ENCODE data around the gene HLA-DOB. TPM values are rescaled to one million over a fixed set of nuclear protein-coding genes. Genes with fewer than 3 reads are reported as not detected.

Gene HLA-DOB
- total RNA-seq, 2 experiments from 2014 or later, result 1.3 to 1.7 TPM

DNA sequence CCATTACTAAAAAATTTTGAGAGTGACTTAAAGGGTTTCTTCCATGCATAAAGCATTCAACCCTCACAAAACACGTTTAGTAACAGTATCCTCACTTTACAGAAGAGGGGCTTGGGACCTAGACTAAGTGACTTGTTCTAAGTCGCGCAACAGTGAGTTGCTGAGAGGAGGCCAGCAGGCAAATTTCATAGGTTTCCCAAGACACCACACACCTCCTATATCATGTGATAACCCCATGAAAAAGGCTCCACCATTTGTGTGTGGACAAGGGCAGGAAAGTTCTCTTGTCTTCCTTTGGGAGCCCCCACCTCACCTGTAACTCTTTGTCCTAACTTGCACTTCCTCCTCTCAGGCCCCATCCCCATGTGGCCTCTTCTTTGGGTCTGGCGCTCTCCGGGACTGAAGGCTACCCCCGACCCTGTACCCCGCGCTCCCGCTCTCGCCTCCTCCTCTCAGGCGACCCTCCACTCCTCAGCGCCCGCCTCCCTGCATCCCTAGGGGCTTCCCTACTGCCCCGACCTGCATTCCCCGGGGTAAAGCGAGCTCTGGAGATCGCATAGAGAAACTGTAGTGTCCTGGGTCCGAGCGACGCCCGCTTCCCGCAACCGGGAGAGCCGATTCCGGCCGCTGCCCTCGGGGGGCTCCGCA, 26.7 kb upstream of the HLA-DOB start:
- Mint-ChIP-seq H3K36me3 (peaks cover 82% of the 10 kb centered on the region), H3K4me1 (ENCODE audit: low read depth) (peaks cover 60% of the 10 kb centered on the region), H3K9me3 (no peaks in the 10 kb centered on the region), H3K27ac (peak overlapping the region; percentile 100), H3K27me3 (no peaks in the 10 kb centered on the region), H3K4me3 (peak overlapping the region; percentile 97)
- ChIA-PET CTCF (interaction anchor here (1.1 to 11.9 kb wide), 2 partner anchors 19 to 128 kb away, joined by 3 to 917 read pairs; partner anchors contain the start of genes PSMB9 and TAP1), POLR2A (interaction anchor here (8.2 to 9.8 kb wide), 2 partner anchors 13 to 128 kb away, joined by 133 to 313 read pairs; partner anchors contain the start of genes BRD2, PSMB9 and TAP1)
- DNase-seq, result no peak
- intact Hi-C loops (cut with micrococcal nuclease), result loop anchor here (5.0 kb wide), 3 partner anchors 364 to 1106 kb away; partner anchors contain the start of genes CLIC1, CUTA and RING1

DNA sequence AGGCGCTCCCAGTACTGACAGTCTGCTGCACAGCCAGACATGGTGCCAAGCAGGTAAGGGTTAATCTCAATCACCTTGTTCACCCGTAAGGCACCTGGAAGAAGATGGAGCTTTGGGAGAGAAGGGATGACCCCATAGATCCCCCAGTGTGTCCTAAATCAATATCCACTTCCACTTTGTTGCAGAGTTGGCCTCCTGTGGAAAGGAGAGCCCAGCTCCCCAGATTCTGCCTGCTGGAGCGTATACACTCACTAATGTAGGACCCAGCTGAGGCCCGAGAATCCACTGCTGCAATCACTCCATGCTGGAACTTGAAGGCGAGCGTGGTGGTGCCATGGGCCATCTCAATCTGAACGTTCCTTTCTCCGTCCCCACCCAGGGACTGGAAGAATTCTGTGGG, 25.9 kb upstream of the HLA-DOB start:
- Mint-ChIP-seq H3K9me3 (no peaks in the 10 kb centered on the region), H3K4me1 (ENCODE audit: low read depth) (peaks cover 52% of the 10 kb centered on the region), H3K4me3 (peak overlapping the region; percentile 97), H3K36me3 (peaks cover 74% of the 10 kb centered on the region), H3K27me3 (no peaks in the 10 kb centered on the region), H3K27ac (peak overlapping the region; percentile 100)
- POLR2A ChIA-PET, result interaction anchor here (8.2 to 9.8 kb wide), 2 partner anchors 14 to 129 kb away, joined by 133 to 313 read pairs; partner anchors contain the start of genes BRD2, PSMB9 and TAP1
- no peak for DNase-seq
- intact Hi-C loops (cut with micrococcal nuclease), result loop anchor here (5.0 kb wide), 3 partner anchors 365 to 1105 kb away; partner anchors contain the start of genes CLIC1, CUTA and RING1
- CTCF ChIA-PET, result interaction anchor here (1.2 to 11.9 kb wide), 4 partner anchors 8 to 142 kb away, joined by 3 to 917 read pairs (median 8); partner anchors contain the start of genes PSMB9 and TAP1

DNA sequence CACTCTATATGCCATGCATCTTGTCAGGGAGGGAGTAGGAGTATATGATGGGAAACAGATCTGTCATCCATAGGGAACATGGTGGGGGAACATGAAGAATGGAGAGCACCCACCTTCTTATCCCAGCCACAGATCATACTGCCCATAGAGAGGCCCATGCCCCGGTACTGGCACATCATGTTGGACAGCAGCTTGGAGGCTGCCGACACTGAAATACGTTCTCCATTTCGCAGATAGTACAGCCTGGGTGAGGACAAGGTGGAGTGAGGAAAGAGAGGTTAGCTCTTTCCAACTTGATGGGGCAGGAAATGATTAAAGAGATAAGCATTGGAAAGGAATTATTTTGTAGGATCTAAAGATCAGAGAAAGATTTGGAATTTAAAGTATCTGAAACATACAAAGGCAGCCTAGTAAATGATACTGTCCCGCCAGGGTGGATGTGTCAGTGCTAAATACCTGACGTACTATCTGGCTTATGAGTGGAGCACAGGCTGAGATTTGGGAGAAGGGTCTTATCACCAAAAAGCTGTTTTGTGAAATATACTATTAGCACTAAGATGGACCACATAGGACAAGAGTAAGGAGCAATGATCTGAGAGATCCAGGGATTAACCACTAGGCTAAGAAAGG, 25.3 kb upstream of the HLA-DOB start:
- ChIA-PET CTCF (interaction anchor here (1.2 to 11.9 kb wide), 4 partner anchors 9 to 142 kb away, joined by 3 to 917 read pairs (median 8); partner anchors contain the start of genes PSMB9 and TAP1), POLR2A (interaction anchor here (8.2 to 9.8 kb wide), 2 partner anchors 14 to 130 kb away, joined by 133 to 313 read pairs; partner anchors contain the start of genes BRD2, PSMB9 and TAP1)
- no peaks in the 10 kb centered on the region for H3K9me3 Mint-ChIP-seq
- H3K36me3 Mint-ChIP-seq, result peaks cover 74% of the 10 kb centered on the region
- no peak for DNase-seq
- peaks cover 48% of the 10 kb centered on the region for H3K4me1 Mint-ChIP-seq (ENCODE audit: low read depth)
- peak overlapping the region; percentile 100 for H3K27ac Mint-ChIP-seq
- no peaks in the 10 kb centered on the region for H3K27me3 Mint-ChIP-seq
- peak overlapping the region; percentile 97 for H3K4me3 Mint-ChIP-seq
- intact Hi-C loops (cut with micrococcal nuclease), result loop anchor here (5.0 kb wide), 3 partner anchors 365 to 1105 kb away; partner anchors contain the start of genes CLIC1, CUTA and RING1

DNA sequence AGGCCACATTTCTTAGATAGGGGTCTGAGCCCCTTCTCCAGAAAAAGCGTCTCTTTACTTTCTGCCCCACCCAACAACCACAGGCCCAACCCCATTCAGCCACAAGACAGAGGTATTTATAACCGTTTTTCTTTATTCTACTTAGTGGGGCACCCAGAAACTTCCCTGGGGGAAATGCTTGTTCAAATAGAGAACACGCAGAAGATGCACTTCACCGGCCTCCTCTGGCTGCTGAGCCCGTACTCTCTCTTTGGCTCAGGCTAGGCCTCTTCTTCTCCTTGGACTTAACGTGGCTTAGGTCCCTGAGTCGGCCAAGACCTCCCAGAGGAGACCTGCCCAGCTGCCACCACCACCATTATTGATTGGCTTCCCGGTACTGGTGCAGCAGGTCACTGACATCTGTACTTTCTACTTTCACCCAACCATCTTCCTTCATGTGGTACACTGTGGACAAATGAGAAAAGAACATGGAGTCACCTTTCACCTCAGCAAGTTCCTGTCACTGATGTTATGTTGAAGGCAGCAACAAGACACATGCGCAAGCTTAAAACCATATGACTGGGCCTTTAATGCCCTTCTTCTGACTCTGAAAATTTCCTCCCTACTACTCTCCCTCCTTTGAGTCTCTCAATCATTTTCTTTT, 23.9 kb upstream of the HLA-DOB start:
- peaks cover 54% of the 10 kb centered on the region for H3K4me1 Mint-ChIP-seq (ENCODE audit: low read depth)
- no peaks in the 10 kb centered on the region for H3K9me3 Mint-ChIP-seq
- ChIA-PET POLR2A (interaction anchor here (8.2 to 9.8 kb wide), 2 partner anchors 16 to 131 kb away, joined by 133 to 313 read pairs; partner anchors contain the start of genes BRD2, PSMB9 and TAP1), CTCF (interaction anchor here (0.7 to 11.9 kb wide), 6 partner anchors 10 to 439 kb away, joined by 3 to 917 read pairs (median 5); partner anchors contain the start of genes PSMB9 and TAP1)
- peak overlapping the region; percentile 100 for H3K27ac Mint-ChIP-seq
- intact Hi-C loops (cut with micrococcal nuclease), result loop anchor here (5.0 kb wide), 3 partner anchors 367 to 1103 kb away; partner anchors contain the start of genes CLIC1, CUTA and RING1
- peaks cover 74% of the 10 kb centered on the region for H3K36me3 Mint-ChIP-seq
- peak; percentile 72 for DNase-seq
- no peaks in the 10 kb centered on the region for H3K27me3 Mint-ChIP-seq
- H3K4me3 Mint-ChIP-seq, result peak overlapping the region; percentile 97

DNA sequence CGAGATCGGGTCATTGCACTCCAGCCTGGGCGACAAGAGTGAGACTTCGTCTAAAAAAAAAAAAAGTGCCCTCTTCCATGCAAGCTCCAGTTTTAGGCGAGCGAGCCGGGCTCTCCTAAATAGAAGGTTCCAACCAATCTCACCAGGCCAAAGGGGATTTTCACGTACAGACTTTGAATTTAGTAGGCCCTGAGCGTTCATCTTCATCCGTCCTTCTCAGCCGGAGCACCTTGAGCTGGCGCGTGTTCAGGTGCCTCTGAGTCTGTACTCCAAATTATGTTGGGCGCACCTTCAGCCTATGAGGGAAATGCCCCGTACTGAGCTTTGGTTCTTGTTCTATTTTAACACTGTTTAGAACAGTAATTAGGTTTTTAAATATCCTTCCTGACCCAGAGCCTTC, 22.6 kb upstream of the HLA-DOB start:
- Mint-ChIP-seq H3K9me3 (no peaks in the 10 kb centered on the region), H3K27ac (peak overlapping the region; percentile 54), H3K27me3 (no peaks in the 10 kb centered on the region), H3K36me3 (peaks cover 75% of the 10 kb centered on the region), H3K4me3 (no peak overlapping the region), H3K4me1 (ENCODE audit: low read depth) (peaks cover 66% of the 10 kb centered on the region)
- no peak for DNase-seq
- CTCF ChIA-PET, result interaction anchor here (0.8 to 11.9 kb wide), 25 partner anchors 11 to 432 kb away, joined by 3 to 917 read pairs (median 10); partner anchors contain the start of genes BRD2, HLA-DMA, PSMB9 and RPS18
- POLR2A ChIA-PET, result interaction anchor here (1.3 to 9.8 kb wide), 7 partner anchors 7 to 439 kb away, joined by 3 to 313 read pairs (median 9); partner anchors contain the start of genes PSMB9 and TAP1
- intact Hi-C loops (cut with micrococcal nuclease), result no loop called here

DNA sequence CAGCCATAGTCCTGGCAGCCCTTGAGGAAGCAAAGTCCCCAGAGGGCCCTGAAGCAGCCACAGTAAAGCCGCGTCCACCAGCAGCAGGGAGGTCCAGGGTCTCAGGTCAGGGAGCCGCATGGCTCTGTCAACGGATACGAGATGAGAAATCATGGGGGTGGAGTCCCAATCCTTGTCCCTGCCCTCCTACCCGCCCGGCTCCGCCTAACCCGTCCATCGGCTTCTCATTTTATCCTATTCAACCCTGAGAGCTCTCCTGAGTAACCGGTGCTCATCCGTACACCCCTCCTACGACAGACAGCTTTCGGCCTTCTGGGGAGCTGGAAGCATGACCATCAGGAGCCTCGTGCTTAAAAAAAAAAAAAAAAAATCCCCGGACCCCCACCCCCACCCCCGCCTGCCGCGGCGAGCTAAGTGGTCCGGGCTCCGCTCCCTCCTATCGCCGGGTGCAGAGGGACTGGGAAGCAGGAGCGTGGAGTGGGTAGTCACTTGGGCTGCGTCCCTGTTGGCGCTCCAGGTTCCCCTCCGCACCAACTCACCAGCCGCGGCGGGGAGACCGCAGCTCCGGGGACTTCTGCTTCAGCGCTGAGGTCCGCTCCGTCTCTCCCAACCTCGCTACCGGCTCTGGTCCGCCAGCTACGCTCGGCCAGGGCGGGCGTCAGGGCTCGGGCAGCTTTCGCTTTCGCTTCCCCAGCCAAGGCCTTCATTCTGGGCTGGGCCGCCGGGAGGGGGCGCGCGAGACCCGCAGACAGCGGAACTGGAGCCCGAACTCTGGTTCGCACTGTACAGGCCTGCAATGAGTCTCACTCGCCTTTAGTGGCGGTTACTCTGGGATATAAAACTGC, 21.5 kb upstream of the HLA-DOB start, which contains the start of gene TAP2:
TSS of gene TAP2 (minus strand) at position 626 of the 845 bp plus-strand sequence. CDS start at position 120, 506 bp downstream.
- Mint-ChIP-seq H3K27me3 (no peaks in the 10 kb centered on the region), H3K4me1 (ENCODE audit: low read depth) (peaks cover 76% of the 10 kb centered on the region), H3K9me3 (no peaks in the 10 kb centered on the region), H3K27ac (peak within 1 kb of the TSS; percentile 91), H3K4me3 (peak within 1 kb of the TSS; percentile 73), H3K36me3 (peaks cover 76% of the 10 kb centered on the region)
- POLR2A ChIA-PET, result interaction anchor here (0.6 to 9.8 kb wide), 17 partner anchors 8 to 440 kb away, joined by 3 to 313 read pairs (median 5); partner anchors contain the start of genes HLA-DMA, PSMB9 and TAP1
- CTCF ChIA-PET, result interaction anchor here (0.6 to 11.9 kb wide), 47 partner anchors 10 to 646 kb away, joined by 3 to 917 read pairs (median 5); partner anchors contain the start of genes BRD2, GPSM3, HLA-DMA and HLA-DMB
- DNase-seq, result peak; percentile 98
- intact Hi-C loops (cut with micrococcal nuclease), result loop anchor here (1.0 kb wide), 2 partner anchors 16 to 30 kb away; partner anchors contain the start of gene PSMB9

DNA sequence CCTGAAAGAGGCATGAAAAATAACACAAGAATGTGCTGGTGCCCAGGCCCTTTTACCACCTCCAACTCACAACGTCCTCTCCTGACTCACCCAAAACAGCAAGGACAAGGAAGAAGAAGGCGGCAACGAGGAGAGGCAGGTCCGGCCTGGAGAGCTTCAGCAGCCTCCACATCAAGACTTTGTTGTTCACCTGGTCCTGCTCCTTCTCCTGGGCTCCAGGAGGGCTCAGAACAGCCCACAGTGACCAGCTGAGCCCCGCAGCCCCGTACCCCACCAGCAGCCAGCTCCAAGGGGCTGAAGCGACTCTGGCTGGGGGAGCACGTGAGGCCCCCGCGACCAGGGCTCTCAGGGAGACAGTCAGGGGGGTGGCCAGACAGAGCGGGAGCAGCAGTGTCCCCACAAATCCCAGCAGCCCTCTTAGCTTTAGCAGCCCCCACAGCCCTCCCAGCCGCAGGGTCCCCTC, 20.9 kb upstream of the HLA-DOB start:
- no peaks in the 10 kb centered on the region for H3K27me3 Mint-ChIP-seq
- ChIA-PET POLR2A (interaction anchor here (0.9 to 9.8 kb wide), 12 partner anchors 9 to 143 kb away, joined by 3 to 313 read pairs (median 8); partner anchors contain the start of genes HLA-DMA, PSMB9 and TAP1), CTCF (interaction anchor here (0.9 to 11.9 kb wide), 25 partner anchors 10 to 434 kb away, joined by 3 to 917 read pairs (median 11); partner anchors contain the start of genes BRD2, HLA-DMA, PSMB9 and RPS18)
- peak overlapping the region; percentile 73 for H3K4me3 Mint-ChIP-seq
- DNase-seq, result peak; percentile 40
- peak overlapping the region; percentile 91 for H3K27ac Mint-ChIP-seq
- H3K9me3 Mint-ChIP-seq, result no peaks in the 10 kb centered on the region
- peaks cover 75% of the 10 kb centered on the region for H3K36me3 Mint-ChIP-seq
- intact Hi-C loops (cut with micrococcal nuclease), result loop anchor here (1.0 kb wide), 2 partner anchors 17 to 31 kb away; partner anchors contain the start of gene PSMB9
- peaks cover 83% of the 10 kb centered on the region for H3K4me1 Mint-ChIP-seq (ENCODE audit: low read depth)

DNA sequence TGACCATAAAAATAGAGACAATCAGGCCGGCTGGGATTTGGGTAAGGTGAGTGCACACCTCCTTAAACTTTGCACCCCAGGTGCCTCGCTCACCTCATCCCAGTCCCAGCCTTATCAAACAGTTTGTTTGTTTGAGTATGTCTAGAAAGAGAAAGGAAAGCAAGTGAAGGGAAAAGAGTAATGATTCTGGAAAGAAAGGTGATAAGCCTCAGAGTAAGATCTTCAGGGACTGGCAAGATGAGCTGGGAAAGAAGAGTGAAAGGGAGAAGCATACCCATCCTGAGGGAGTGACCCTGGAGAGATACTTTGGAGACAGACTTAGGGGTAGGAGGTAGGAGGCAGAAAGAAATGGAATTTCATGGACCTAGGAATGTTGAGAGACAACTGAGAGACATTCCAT, 20.1 kb upstream of the HLA-DOB start:
- H3K4me1 Mint-ChIP-seq (ENCODE audit: low read depth), result peaks cover 80% of the 10 kb centered on the region
- peaks cover 73% of the 10 kb centered on the region for H3K36me3 Mint-ChIP-seq
- no peaks in the 10 kb centered on the region for H3K9me3 Mint-ChIP-seq
- H3K4me3 Mint-ChIP-seq, result peak overlapping the region; percentile 73
- peak overlapping the region; percentile 91 for H3K27ac Mint-ChIP-seq
- POLR2A ChIA-PET, result interaction anchor here (2.6 to 9.8 kb wide), 4 partner anchors 9 to 134 kb away, joined by 9 to 313 read pairs (median 28); partner anchors contain the start of genes PSMB9 and TAP1
- CTCF ChIA-PET, result interaction anchor here (3.9 to 11.9 kb wide), 2 partner anchors 26 to 148 kb away, joined by 51 to 917 read pairs; partner anchors contain the start of genes PSMB9 and TAP1
- no peaks in the 10 kb centered on the region for H3K27me3 Mint-ChIP-seq
- intact Hi-C loops (cut with micrococcal nuclease), result no loop called here
- DNase-seq, result no peak

DNA sequence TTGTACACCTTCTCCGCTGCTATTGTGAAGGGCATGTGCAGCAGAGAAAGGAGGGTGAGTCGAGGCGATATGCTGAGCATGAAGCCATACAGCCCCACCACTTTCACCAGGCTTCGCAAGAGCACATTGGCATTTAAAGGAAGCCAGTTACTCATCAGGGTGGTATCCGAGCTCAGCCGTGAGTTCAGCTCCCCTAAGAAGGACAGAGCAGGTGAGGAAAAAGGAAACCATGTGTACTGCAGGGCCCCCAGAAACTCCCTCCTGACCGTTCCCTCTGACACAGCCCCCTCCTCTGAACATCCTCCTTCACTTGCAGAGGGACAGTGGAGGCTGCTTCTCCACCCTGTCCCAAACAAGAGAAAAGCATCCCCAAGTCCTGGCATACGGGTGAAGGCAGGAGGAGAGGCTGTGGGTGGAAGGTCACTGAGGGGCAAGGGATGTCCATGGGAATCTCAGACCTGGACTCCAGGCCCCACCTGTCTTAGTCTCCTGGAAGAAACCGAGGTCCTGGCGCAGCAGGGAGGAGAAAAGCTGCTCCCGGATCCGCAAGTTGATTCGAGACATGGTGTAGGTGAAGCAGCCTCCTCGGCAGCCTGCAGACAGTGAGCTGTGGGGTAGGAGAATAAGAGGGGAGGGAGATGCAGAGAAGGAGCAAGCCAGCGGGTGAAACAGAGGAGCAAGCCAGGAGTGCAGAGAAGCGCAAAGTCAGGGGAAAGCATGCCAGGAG, 18.5 kb upstream of the HLA-DOB start:
- DNase-seq, result no peak
- Mint-ChIP-seq H3K27ac (peak overlapping the region; percentile 8), H3K36me3 (peaks cover 73% of the 10 kb centered on the region), H3K4me3 (peak overlapping the region; percentile 73), H3K27me3 (no peaks in the 10 kb centered on the region), H3K9me3 (no peaks in the 10 kb centered on the region), H3K4me1 (ENCODE audit: low read depth) (peaks cover 67% of the 10 kb centered on the region)
- intact Hi-C loops (cut with micrococcal nuclease), result no loop called here
- CTCF ChIA-PET, result interaction anchor here (0.7 to 4.2 kb wide), 3 partner anchors 9 to 33 kb away, joined by 3 to 19 read pairs (median 4); partner anchors contain the start of gene TAP1
- POLR2A ChIA-PET, result interaction anchor here (0.7 kb wide), 1 partner anchor 18 kb away, joined by 3 read pairs; the partner anchor contains the start of genes PSMB9 and TAP1

Measured in activated CD4-positive, alpha-beta memory T cell treated with anti-CD3 and anti-CD28 coated beads for 36 hours (primary cell).